CD4-positive, alpha-beta T cell treated with Interleukin-17A for 1 hour (primary cell): ENCODE data around the gene WASHC4.
"Not testable (repeated sequence)": the region's sequence is repeated elsewhere in the genome, so short reads cannot be mapped to it uniquely, and the experiment has no call there.

Source experiments
- DNase-seq: peaks from one replicate; pipeline ENCODE4 v3.0.0-alpha.2; 2020

WASHC4 gene

DNA sequence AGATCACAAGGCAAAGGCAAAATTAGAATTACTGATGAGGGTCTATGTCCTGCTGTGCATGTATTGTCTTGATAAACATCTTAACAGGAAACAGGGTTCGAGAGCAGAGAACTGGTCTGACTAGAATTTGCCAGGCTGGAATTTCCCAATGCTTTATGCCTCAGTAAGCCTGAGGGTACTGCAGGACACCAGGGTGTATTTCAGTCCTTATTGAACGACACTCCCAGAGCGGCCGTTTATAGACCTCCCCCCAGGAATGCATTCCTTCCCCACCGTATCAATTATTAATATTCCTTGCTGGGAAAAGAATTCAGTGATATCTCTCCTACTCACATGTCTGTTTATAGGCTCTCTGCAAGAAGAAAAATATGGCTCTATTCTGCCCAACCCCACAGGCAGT is 12.2 kb upstream of the WASHC4 start:
- not testable (repeated sequence) for DNase-seq

GRCh38 chr12:105099356-105099755 is 8.2 kb upstream of the WASHC4 start:
- no peak for DNase-seq

DNA sequence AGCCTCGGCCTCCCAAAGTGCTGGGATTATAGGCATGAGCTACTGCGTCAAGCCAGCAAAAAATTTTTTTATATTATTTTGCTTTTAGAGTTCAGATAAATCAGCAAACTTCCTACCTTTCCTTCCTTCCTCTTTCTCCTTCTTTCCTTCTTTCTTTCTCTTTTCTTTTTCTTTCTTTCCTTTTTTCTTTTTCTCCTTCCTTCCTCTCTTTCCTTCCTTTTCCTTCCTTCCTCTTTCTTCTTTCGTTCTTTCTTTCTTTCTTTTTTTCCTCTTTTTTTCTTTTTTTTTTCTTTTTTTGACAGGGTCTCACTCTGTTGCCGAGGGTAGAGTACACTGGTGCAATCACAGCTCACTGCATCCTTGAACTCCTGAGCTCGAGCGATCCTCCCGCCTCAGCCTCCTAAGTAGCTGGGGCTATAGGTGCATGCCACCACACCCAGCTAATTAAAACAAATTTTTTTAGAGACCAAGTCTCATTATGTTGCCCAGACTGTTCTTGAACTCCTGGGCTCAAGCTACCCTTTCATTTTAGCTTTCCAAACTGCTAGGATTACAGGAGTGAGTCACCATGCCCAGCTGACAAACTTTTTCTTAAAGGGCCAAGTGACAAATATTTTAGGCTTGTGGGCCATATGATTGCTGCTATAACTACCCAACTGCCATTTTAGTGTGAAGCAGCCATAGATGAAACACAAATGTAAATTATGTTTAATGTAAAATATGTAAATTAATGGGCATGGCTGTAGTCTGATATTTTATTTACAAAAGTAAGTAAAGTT is 7.1 kb upstream of the WASHC4 start:
- DNase-seq = no peak

DNA sequence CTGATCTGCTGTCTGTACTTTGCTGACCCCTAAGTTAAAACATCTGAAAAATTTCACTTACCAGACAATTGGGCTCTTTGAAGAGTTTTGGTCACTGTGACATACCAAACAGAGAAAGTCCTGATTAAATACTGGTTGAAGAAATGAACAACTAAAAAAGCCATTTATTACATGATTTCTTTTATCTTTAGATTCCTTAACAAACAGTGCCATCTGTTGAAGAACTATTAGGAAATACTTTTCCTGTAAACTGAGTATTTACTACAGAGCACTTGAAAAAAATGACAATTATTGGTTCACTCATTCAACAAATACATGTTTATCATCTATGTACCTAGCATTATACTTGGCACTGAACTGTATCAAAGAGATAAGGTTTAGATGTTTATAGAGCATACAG is 6.5 kb upstream of the WASHC4 start:
- no peak for DNase-seq

- DNase-seq = no peak
These were observed 4.9 kb upstream of the WASHC4 start for GRCh38 chr12:105102673-105103072.

GRCh38 chr12:105104762-105105161 is 2.8 kb upstream of the WASHC4 start:
- DNase-seq = no peak

GRCh38 chr12:105106621-105107020 is 910 bp upstream of the WASHC4 start:
- DNase-seq = no peak

GRCh38 chr12:105107171-105107493 is 399 bp upstream of the WASHC4 start:
- no peak for DNase-seq

GRCh38 chr12:105109465-105110212 is 2.1 kb downstream of the WASHC4 start:
- DNase-seq = no peak

DNA sequence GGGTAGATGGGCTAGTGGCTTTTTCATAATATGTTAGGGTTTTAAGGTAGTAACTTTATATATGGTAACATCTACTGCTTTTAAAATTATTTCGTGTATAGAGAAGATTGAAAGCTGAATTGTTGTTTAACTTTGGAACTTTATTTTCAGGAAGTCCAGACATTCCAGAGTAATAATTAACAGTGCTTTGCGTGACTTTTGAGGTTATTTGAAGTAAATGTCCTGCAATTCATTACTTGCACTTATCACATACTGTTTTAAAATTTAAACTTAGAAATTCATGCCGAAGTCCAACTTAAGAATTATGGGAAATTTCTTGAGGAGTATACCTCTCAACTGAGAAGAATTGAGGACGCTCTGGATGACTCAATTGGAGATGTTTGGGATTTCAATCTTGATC is 3.3 kb downstream of the WASHC4 start:
- DNase-seq = no peak

DNA sequence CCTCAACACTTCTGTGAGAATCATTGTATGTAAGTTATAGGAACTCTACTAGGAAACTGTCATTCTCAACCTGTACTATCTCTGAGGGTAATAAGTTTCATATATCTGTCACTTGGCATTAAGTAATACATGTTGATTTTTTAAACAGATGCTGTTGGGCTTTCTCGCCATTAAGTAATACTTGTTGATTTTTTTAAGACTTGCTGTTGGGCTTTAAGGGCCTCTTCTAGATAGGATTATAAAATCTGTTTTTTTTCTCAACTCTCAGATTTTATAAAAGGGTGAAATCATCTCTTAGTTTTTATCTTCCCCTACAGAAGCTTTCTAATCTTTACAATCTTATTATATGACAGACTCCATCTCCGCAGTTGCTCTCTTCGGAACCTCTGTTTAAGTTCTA is 5.6 kb downstream of the WASHC4 start:
- no peak for DNase-seq

- no peak for DNase-seq
These were observed 9.4 kb downstream of the WASHC4 start for GRCh38 chr12:105116969-105117368.

DNA sequence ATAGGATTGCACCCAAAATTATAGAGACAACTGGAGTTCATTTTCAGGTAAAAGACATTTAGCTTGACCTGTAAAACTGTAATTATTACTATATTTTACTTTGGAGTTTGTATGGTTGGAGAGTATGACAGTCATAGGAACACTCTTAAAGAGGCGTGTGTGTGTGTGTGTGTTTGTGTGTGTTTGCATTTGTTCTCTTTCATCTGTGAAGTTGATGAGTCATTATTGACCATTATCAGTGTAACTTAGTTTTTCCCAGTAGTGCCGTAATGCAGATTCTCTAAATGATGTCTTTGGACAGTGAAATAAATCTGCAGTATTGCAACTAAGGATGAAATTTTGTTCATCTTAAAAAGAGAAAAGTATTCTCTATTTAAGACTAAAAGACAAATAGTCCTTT is 13.0 kb downstream of the WASHC4 start:
- no peak for DNase-seq

- no peak for DNase-seq
These were observed 30.7 kb downstream of the WASHC4 start for GRCh38 chr12:105138248-105138647.

DNA sequence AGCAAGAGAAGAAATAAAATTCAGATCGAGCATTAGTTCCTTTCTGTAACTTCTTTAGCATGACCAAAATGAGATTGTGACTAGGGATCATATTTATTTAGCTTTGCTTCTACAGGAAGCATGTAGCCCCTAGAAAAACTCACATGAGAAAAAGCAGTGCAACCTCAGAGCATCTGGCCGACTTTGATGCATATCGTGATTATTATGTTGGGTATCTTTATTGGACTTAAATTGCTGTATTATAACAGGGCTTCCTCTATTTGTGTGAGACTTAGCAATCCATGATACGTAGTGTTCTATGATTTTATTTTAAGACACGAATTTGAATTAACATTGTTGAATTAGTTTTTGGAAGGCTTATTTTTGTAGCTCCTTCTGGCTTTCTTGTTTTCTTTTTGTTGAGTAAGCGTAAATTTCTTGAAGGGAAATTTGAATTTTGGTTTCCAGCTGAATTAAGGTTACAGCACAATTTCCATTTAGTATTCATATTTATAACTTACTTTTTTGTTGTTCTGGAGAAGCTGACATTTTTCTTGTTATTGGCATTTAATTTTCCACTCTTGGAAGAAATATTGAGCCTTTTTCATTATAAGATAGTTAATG is 33.9 kb downstream of the WASHC4 start:
- no peak for DNase-seq

GRCh38 chr12:105142259-105142658 is 34.7 kb downstream of the WASHC4 start:
- no peak for DNase-seq

- DNase-seq = no peak
These were observed 48.7 kb downstream of the WASHC4 start for GRCh38 chr12:105156260-105156659.

GRCh38 chr12:105157606-105158005 is 50.1 kb downstream of the WASHC4 start:
- DNase-seq = no peak

DNA sequence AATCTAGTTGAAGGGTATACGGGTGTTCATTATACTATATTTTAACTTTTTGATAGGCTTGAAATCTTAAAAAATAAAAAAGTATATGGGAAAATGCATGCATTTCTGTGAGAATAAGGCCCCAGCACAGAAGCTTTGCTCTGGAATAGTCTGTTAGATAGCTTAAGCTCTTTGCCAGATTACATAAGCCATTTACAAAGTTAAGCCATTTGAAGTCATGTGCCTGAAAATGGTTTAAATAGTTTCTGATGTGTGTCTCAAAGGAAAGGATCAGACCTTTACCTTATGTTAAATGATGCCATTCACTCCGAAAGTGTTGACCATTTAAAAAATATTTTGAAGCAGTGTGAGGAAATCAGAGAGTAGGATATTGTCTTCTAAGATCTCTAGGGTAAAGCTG is 51.3 kb downstream of the WASHC4 start:
- DNase-seq = no peak

DNA sequence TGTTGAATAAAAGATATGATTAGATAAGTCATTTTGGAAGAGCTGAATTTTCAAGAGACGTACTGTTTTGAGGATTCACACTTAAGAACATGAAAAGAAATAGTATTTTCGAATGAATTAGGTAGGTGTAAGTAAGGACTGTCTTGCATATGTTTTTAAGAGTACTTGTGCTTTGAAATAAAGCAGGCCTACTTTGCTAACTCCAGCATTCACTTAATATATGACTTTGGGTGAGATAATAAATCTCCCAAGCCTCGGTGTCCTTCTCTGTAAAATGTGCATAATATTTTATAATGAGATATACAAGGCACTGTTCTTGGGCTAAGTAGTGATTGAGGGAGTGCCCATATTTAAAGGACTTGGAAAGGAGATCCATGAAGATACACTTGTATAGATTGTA is 54.6 kb downstream of the WASHC4 start:
- DNase-seq = no peak

DNA sequence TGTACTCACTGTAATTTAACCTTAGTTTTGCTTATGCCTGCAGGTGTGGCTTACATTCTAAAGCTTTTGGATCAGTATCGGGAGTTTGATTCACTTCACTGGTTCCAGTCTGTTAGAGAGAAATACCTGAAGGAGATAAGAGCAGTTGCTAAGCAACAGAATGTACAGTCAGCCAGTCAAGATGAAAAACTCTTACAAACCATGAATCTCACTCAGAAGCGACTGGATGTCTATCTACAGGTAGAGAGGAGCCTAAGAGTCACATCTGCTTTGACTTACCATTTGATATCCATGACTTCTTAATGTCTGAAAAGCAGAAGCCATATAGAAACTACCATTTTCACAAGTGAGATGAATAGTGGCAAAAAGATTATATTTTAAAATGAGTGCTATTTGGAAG is 56.5 kb downstream of the WASHC4 start:
- DNase-seq = no peak

DNA sequence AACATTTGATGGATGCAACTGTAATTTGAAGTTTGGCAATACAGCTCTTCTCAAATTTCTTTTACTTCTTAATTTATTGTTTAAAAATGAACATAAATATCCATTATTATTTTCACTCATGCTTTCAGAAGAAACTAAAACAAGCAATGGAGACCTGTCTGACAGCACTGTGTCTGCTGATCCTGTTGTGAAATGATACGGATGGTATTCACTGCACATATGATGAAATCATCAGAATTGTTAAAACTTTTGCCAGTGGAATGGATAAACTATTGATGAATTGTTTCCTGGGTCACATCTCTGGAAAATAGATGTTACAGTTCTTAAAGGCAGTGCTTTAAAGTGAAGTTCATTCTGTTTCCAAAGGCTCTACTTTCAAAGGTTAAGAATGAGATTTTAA is 59.2 kb downstream of the WASHC4 start:
- no peak for DNase-seq

GRCh38 chr12:105167346-105167745 is 59.8 kb downstream of the WASHC4 start:
- no peak for DNase-seq

- DNase-seq = no peak
These were observed 60.5 kb downstream of the WASHC4 start for GRCh38 chr12:105168006-105168405.
